Gastrocnemius medialis (tissue), 4 donors: ENCODE results near the gene EWSR1.

Experiments
- CTCF ChIP-seq, 5 experiments: fragments of 450-650 bp in 3 of 5; fragments of 200-600 bp in 2 of 5; sonication (generic) in 2 of 5; IDR thresholded peaks in 4 of 5; conservative IDR thresholded peaks in 1 of 5; 1 replicate in 4 of 5; 2 replicates in 1 of 5; pipeline ENCODE4 v1.5.1; 2016 to 2019; ENCODE audit warnings: antibody characterized with exemption in 5 of 5, mild to moderate bottlenecking in 3 of 5, moderate library complexity in 3 of 5
- POLR2A ChIP-seq, 2 donors: fragments of 450-650 bp; IDR thresholded peaks; one replicate each; pipeline ENCODE4 v1.6.1; 2017; ENCODE audit warnings: antibody characterized with exemption in 2 of 2, mild to moderate bottlenecking in 2 of 2, moderate library complexity in 2 of 2

GRCh38 chr22:29316141-29316828 lies 48.2 kb downstream of the EWSR1 start:
- TF ChIP-seq POLR2A (IDR thresholded peaks at IDR 0.05): no peak
- no peak for TF ChIP-seq CTCF (IDR thresholded peaks at IDR 0.05 in 4 of 5, conservative IDR thresholded peaks at IDR 0.05 in 1 of 5)
